ENCODE data around the gene OR51F1. TPM values are rescaled to one million over a fixed set of nuclear protein-coding genes. Genes with fewer than 3 reads are reported as not detected.

OR51F1 gene

Small RNA genes within 50 kb of the gene (small RNA-seq; reads per million reads assigned to genes)
- not detected for gene RF00091 (ENCODE audit: insufficient read depth)
